Measurements from ENCODE around the gene GAB4.

DNA sequence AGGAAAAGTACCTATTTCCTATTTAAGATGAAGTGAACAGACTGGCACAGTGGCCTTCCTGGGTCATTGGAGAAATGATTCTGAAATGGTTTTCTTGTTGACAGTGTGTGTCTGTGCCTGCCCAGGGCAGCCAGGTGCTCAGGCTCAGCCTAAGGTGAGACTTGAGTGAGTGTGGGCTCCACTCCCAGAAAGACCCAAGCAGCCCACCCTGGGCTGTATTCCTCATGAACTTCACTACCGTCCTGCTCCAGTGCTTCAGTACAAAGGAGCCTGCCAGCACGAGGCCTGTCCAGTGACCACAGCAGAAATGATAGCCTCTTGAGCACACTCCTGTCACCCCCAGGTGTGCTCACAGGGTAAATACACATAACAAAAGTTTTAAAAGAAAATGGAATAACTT lies 49.5 kb downstream of the GAB4 start:
- no peak for TF ChIP-seq POLR2A (IDR thresholded peaks at IDR 0.05)
- TF ChIP-seq, protein P1, sequence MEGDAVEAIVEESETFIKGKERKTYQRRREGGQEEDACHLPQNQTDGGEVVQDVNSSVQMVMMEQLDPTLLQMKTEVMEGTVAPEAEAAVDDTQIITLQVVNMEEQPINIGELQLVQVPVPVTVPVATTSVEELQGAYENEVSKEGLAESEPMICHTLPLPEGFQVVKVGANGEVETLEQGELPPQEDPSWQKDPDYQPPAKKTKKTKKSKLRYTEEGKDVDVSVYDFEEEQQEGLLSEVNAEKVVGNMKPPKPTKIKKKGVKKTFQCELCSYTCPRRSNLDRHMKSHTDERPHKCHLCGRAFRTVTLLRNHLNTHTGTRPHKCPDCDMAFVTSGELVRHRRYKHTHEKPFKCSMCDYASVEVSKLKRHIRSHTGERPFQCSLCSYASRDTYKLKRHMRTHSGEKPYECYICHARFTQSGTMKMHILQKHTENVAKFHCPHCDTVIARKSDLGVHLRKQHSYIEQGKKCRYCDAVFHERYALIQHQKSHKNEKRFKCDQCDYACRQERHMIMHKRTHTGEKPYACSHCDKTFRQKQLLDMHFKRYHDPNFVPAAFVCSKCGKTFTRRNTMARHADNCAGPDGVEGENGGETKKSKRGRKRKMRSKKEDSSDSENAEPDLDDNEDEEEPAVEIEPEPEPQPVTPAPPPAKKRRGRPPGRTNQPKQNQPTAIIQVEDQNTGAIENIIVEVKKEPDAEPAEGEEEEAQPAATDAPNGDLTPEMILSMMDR (IDR thresholded peaks at IDR 0.05): no peak

Data from lower leg skin (tissue), 3 donors.